ENCODE data around the gene TMEM42.

GRCh38 chr3:44903314-44903713, 41.6 kb downstream of the TMEM42 start:
- TF ChIP-seq, protein P1, sequence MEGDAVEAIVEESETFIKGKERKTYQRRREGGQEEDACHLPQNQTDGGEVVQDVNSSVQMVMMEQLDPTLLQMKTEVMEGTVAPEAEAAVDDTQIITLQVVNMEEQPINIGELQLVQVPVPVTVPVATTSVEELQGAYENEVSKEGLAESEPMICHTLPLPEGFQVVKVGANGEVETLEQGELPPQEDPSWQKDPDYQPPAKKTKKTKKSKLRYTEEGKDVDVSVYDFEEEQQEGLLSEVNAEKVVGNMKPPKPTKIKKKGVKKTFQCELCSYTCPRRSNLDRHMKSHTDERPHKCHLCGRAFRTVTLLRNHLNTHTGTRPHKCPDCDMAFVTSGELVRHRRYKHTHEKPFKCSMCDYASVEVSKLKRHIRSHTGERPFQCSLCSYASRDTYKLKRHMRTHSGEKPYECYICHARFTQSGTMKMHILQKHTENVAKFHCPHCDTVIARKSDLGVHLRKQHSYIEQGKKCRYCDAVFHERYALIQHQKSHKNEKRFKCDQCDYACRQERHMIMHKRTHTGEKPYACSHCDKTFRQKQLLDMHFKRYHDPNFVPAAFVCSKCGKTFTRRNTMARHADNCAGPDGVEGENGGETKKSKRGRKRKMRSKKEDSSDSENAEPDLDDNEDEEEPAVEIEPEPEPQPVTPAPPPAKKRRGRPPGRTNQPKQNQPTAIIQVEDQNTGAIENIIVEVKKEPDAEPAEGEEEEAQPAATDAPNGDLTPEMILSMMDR (IDR thresholded peaks at IDR 0.05) = no peak
- no peak for TF ChIP-seq POLR2AphosphoS5 (IDR thresholded peaks at IDR 0.05)
